DOHH2 (cell line): ENCODE data around the gene KIF9.

Experiments used
- H3F3A ChIP-seq: fragments of 200-600 bp; sonication (generic), shearing (Covaris generic); 2 replicates; pipeline ENCODE4 v1.6.0; 2016; ENCODE audit warnings: antibody characterized with exemption, mild to moderate bottlenecking; ENCODE audit not compliant: control insufficient read depth, insufficient read depth
- H3K27ac ChIP-seq: fragments of 200-600 bp; sonication (generic); 2 replicates; pipeline ENCODE4 v1.5.1; 2014; ENCODE audit warnings: low read depth, mild to moderate bottlenecking, low read length, moderate library complexity
- H3K27me3 ChIP-seq: fragments of 200-600 bp; sonication (generic); 2 replicates; pipeline ENCODE4 v1.6.1; 2014; ENCODE audit warnings: mild to moderate bottlenecking, low read length, mixed read lengths; ENCODE audit not compliant: control insufficient read depth
- H3K36me3 ChIP-seq: fragments of 200-600 bp; sonication (generic); 2 replicates; pipeline ENCODE4 v1.6.1; 2014; ENCODE audit warnings: mild to moderate bottlenecking, low read length, moderate library complexity, mixed read lengths; ENCODE audit not compliant: control insufficient read depth
- H3K4me1 ChIP-seq: fragments of 200-600 bp; sonication (generic); 2 replicates; pipeline ENCODE4 v1.6.1; 2014; ENCODE audit warnings: mild to moderate bottlenecking, low read length, mixed read lengths; ENCODE audit not compliant: control insufficient read depth
- H3K4me2 ChIP-seq: fragments of 200-600 bp; sonication (generic); 2 replicates; pipeline ENCODE4 v1.6.0; 2014; ENCODE audit warnings: mild to moderate bottlenecking, low read length, moderate library complexity
- H3K4me3 ChIP-seq: fragments of 200-600 bp; sonication (generic); 2 replicates; pipeline ENCODE4 v1.5.1; 2014; ENCODE audit warnings: mild to moderate bottlenecking, low read length, mixed read lengths
- H3K79me2 ChIP-seq: fragments of 200-600 bp; sonication (generic); 2 replicates; pipeline ENCODE4 v1.6.1; 2014; ENCODE audit warnings: mild to moderate bottlenecking, low read length, mixed read lengths; ENCODE audit not compliant: control insufficient read depth
- H3K9me2 ChIP-seq: fragments of 200-600 bp; sonication (generic); replicated peaks from 2 replicates; pipeline ENCODE4 v1.6.1; 2014; ENCODE audit warnings: mild to moderate bottlenecking, low read length, mixed read lengths; ENCODE audit not compliant: control insufficient read depth
- H3K9me3 ChIP-seq: fragments of 200-600 bp; sonication (generic); 2 replicates; pipeline ENCODE4 v1.6.1; 2014; ENCODE audit warnings: antibody characterized with exemption, low read length, mixed read lengths; ENCODE audit not compliant: control insufficient read depth, insufficient read depth
- H4K20me1 ChIP-seq: fragments of 200-600 bp; sonication (generic); 2 replicates; pipeline ENCODE4 v1.6.0; 2014; ENCODE audit warnings: low read depth, mild to moderate bottlenecking, antibody characterized with exemption, low read length, moderate library complexity; ENCODE audit not compliant: control insufficient read depth, insufficient read depth
- CTCF ChIP-seq: fragments of 200-600 bp; sonication (generic); IDR thresholded peaks from one replicate; pipeline ENCODE4 v1.5.1; 2014; ENCODE audit warnings: antibody characterized with exemption, mild to moderate bottlenecking, low read depth, low read length; ENCODE audit not compliant: poor library complexity, severe bottlenecking
- EZH2phosphoT487 ChIP-seq: fragments of 200-600 bp; sonication (generic); IDR thresholded peaks from 2 replicates; pipeline ENCODE4 v1.6.1; 2017; ENCODE audit warnings: borderline replicate concordance, mild to moderate bottlenecking, antibody characterized with exemption, low read length, moderate library complexity, mixed read lengths

KIF9 gene

GRCh38 chr3:47291158-47291753, 8.7 kb upstream of the KIF9 start:
- TF ChIP-seq CTCF: no peak
- no peak for TF ChIP-seq EZH2phosphoT487
- H3K79me2 ChIP-seq: peaks cover 98% of the 10 kb centered on the region
- no peaks in the 10 kb centered on the region for H3K27me3 ChIP-seq
- H3K4me3 ChIP-seq: peak overlapping the region; percentile 68
- peaks cover 87% of the 10 kb centered on the region for H3K4me1 ChIP-seq
- H3K4me2 ChIP-seq: peak overlapping the region; percentile 88
- H4K20me1 ChIP-seq: no peaks in the 10 kb centered on the region
- H3K9me2 ChIP-seq: no peaks in the 10 kb centered on the region
- peaks cover 41% of the 10 kb centered on the region for H3K36me3 ChIP-seq
- peak overlapping the region; percentile 90 for H3K27ac ChIP-seq
- peaks cover 9% of the 10 kb centered on the region; the same call in 1 of the 2 replicates for H3F3A ChIP-seq
- no peaks in the 10 kb centered on the region for H3K9me3 ChIP-seq

GRCh38 chr3:47288966-47289910, 6.6 kb upstream of the KIF9 start:
- Histone ChIP-seq H4K20me1 (no peaks in the 10 kb centered on the region), H3K27ac (peak overlapping the region; percentile 90), H3K4me1 (peaks cover 84% of the 10 kb centered on the region), H3K4me2 (peak overlapping the region; percentile 88), H3K9me3 (no peaks in the 10 kb centered on the region), H3K4me3 (no peak overlapping the region), H3K79me2 (peaks cover 98% of the 10 kb centered on the region), H3K36me3 (peaks cover 52% of the 10 kb centered on the region), H3K9me2 (no peaks in the 10 kb centered on the region), H3F3A (peaks cover 9% of the 10 kb centered on the region; the same call in 1 of the 2 replicates), H3K27me3 (no peaks in the 10 kb centered on the region)
- no peak for TF ChIP-seq EZH2phosphoT487
- no peak for TF ChIP-seq CTCF

- Histone ChIP-seq H4K20me1 (no peaks in the 10 kb centered on the region), H3K27ac (peak overlapping the region; percentile 87)
Measured at GRCh38 chr3:47283591-47284364, 1.2 kb upstream of the KIF9 start.

More at GRCh38 chr3:47283591-47284364, 1.2 kb upstream of the KIF9 start:
- Histone ChIP-seq H3K36me3 (peaks cover 41% of the 10 kb centered on the region), H3K9me3 (no peaks in the 10 kb centered on the region), H3K9me2 (no peaks in the 10 kb centered on the region), H3K27me3 (no peaks in the 10 kb centered on the region), H3F3A (no peaks in the 10 kb centered on the region), H3K79me2 (peaks cover 77% of the 10 kb centered on the region), H3K4me2 (peak overlapping the region; percentile 86), H3K4me3 (peak overlapping the region; percentile 100), H3K4me1 (peaks cover 51% of the 10 kb centered on the region)
- no peak for TF ChIP-seq CTCF
- no peak for TF ChIP-seq EZH2phosphoT487
